Medulla oblongata (tissue), 1 donor: ENCODE data around the gene SOX14.

ENCODE experiments used
- DNase-seq: peaks from one replicate; pipeline ENCODE4 v3.0.0-alpha.2; 2015; ENCODE audit errors: extremely low spot score

Gene SOX14

DNA sequence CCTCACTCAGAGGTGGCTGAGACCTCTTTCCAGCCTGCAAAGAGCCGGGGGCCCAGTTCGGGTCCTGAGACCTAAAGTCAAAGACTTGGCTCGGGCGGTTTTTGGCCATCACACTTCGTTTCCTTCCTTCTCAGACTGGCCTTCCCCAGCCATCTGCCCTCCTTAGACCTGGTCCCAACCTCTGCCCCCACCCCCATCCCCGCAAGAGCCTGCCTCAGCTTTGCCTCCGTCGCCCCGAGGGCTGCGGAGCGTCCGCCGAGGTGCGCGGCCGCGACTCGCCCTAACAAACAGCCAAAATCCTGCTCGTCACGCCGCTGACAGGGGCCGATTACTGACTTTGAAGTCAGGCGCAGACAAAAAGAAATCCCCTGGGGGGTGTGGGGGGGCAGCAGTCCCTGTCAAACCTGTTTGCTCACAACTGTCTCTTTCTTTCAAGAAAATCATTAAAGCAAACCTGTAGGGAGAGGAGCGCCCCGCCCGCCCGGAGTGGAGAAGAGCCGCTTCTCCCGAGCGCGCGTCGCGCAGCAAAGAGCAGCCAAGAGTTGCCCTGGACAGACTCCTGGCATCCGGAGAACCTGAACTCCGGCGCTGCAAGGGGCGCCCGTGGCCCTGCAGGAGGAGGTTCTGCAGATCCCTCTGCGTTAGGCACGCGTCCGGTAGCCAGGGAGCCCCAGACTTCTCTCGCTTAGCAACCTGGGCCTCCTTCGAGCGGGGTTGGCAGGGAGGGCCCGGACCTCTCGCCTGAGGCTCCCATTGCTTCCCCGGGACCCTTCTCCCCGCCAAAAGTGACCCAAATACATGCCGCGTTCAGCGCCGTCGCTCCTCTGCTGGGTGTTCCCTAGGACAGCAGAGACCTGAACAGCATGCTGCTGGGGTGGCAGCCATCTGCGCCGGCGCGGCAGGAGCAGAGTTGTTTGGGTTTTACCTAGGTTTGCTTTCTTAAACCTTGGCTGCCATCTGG lies 4.5 kb downstream of the SOX14 start:
- DNase-seq = no peak

DNA sequence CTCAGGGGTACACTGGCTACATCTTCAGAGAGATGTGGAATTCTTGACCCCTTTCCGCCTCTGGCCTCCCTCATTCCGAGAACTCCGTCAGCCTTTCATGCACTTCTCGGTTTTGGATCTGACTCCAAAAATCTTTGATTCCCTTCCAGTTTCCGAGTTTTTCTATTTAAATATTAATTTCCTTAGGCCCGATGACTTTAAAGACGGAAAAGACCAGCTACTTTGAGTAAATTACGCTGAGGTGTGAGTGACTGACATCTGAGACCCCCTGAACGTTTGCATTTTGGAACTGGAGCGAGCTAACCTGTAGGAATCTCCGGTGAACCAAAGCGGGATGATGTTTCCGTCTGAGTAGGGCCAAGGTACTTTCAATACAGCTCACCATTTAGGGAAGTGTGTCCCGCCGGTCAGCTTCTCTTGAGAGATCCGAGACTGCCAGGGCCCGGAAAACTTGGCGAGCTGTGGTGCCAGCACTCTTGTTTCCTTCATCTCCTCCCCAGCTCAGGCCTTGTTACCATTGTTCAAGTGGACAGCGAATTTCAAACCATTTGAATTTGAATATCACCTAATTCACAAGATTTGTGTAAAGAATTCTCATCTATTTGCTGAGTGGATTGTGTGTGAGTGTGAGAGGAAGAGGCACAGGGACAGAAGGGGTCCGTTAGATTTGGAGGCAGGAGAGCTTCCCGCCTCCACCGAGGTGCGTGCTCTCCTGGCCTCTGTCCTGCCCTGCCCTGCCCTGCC lies 5.4 kb downstream of the SOX14 start:
- DNase-seq = no peak

DNA sequence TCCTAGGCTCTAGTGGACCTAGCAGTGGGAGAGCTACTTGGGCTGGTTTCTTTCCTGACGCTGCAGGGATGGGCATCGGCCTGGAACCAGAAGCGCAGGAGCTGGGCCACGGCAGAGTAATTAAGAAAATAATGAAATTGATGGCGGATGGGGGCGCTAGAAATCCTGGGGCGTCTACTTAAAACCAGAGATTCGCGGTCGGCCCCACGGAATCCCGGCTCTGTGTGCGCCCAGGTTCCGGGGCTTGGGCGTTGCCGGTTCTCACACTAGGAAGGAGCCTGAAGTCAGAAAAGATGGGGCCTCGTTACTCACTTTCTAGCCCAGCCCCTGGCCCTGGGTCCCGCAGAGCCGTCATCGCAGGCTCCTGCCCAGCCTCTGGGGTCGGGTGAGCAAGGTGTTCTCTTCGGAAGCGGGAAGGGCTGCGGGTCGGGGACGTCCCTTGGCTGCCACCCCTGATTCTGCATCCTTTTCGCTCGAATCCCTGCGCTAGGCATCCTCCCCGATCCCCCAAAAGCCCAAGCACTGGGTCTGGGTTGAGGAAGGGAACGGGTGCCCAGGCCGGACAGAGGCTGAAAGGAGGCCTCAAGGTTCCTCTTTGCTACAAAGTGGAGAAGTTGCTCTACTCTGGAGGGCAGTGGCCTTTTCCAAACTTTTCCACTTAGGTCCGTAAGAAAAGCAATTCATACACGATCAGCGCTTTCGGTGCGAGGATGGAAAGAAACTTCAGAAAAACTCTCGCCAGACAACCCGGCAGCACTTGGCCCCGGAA lies 6.1 kb downstream of the SOX14 start:
- no peak for DNase-seq

DNA sequence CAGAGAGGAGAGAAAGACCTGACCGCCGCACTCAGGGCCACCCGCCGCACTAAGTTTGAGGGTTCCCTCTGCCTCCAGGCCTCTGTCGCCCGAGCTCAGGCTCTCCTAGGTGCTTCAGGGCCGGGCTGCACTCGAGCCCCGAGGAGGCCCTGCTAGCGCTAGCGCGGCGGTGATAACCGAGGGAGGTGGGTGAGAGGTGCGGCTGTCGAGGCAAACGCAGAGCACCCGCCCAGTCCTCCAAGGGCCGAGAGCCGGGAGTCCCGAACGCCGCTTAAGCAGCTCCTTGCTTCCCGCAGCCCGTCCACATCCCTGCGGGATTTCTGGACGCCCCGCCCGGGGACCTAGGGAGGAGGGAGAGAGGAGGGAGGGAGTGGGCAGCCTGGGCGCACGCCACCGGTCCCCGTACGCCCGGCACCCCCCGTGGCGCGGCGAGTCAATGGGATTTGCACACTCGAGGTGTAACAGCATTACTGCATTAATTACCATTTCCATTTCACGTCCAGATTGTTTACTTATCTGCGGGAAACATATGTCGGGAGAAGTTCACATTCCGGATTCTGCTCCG lies 6.8 kb downstream of the SOX14 start:
- DNase-seq = no peak

DNA sequence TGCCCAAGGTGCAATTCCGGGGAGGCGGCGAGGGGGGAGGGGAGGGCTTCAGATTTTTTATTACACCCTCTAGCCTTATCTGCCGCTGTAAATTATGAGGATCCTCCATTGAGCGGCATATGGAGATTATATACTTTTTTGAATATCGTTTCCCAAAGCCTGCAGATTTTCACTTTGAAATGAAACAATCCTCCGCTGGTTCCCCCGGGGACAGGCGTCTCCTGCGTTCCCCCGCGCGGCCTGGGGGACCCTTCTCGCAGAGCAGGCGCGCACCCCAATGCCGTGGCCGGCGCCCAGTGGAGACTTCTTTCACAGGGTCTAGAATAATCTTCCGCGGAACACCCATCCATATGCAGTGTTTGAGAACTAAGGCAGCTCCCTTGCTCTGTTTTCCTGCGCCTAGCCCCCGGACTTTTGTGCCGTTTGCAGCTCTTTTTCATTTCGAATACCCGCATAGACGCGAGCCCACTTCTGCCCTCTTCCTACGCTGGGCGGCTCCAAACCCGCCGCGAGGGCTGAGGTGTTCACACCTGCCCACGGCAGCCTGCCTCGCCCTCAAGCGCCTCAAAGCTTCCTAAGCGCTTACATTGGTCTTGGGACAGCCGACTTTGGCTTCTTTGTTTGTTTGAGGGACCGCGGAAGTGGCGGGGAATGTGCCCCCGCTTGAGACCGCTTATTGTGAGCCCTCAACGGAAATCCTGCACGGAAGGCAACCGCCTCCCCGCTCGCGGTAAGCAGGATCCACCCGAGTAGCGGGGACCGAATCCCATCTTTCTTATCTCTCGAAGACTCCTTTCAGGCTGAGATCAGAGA lies 7.5 kb downstream of the SOX14 start:
- DNase-seq = no peak

DNA sequence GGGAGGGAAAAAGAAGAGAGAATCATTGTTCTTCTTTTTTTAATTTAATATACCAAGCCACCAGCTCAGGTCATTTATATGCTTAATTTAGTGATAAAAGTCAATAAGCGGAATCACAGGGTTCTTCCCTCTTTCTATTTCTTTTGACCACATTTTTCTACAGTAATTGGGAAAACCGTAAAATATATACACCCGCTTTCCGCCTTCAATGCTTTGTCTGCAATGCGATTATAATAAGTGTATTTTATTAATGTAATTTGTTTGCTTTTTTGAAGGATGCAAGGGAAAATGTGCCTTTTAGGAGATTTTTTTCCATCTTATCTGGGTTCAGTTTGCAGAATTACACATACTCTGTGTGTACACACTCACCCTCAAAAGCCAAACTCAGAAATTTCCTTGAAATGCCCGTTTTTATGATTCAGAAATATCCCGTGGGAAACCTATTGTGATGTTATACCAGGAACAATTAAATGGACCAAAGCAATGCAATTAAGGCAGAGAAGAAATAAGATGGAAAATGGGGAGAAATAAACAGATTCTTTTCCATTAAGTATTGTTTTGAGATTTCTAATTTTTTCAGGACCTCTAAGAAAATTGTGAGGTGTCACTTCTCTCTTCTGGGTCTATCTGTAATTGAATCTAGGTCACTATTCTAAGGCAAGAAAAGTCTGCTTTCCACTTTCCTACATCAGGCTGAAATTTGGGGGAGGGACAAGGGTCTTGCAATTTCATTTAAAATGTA lies 8.3 kb downstream of the SOX14 start:
- DNase-seq = no peak

DNA sequence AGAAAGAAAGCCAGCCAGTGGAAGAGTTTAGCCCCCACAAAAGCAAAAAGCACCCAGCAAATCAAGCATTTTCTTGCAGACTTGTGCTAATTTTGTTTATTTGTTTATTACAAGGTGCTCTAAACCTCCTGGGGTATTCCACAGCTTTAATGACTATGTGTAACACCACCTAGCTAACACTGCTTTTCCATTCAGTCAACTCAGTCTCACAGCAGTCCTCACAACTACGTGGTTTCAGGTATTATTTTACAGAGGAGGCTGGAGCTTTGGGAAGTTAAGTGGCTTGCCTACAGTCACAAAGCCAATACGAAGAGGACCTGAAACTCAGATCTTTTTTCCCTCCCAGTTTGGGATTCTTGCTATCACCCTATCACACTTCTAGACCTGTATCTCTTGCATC lies 14.8 kb downstream of the SOX14 start:
- no peak for DNase-seq

DNA sequence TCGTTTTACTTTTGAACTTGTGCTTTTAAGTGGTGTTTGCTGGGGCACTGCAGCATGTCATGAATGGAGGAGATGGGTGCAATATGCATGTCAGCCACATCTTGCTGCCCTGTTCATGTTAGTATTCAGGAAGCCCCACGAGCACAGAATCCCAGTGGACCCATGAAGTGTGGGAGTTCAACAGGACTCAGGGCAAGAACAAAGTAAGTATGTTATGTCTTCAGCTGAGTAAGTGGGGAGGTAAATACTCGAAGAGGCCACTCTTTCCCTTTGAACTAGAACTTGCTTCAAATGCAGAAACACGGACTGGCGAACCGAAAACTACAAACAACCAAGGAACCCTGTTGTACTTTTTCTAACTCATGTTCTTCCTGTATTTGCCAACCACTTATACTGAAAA lies 23.4 kb downstream of the SOX14 start:
- no peak for DNase-seq

DNA sequence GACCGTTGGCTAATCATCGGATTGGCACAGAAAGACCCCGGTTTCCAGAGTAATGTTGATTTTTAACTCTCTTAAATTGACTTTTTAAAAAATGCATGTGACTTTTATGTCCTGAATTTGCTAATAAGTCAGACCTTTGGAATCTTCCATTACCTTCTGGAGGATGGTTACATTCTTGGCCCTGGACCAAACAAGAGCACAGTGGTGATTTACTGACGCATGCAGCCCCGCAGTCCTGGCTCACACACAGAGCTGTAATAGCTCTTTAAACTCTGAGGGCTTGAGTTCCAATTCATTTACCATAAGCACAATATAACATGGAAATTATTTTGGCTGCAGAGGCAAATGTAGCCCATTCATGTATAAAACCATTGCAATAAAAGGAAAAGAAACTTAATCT lies 25.1 kb downstream of the SOX14 start:
- no peak for DNase-seq

DNA sequence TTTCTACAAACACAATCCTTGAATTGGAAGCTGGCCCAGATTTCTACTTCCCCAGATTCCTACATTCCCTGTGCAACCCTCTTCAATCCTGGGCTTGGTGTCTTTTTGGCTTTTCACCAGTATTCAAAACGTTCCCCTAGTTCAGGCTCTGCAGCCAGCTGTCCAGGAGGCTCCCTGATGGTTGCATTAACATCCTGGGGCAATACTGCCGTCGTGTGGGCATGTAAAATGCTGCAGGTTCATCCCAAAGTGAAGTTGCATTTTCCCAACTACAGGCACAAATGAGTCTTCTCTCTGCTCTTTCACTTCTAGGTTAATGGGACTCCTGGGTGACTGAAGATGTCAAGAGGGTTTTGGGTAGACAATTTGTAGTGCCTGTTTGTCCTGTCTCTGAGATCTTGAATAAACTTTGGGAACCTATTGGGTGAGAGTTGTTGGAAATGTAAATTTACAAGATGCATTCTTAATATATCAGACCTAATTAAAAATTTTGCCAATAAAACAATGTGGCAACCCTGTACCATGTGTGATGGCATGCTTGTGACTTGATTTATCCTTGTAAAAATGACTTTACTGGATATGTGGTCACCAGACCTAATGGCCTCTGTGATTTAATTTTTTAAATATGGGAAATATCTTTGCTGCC lies 28.6 kb downstream of the SOX14 start:
- DNase-seq = peak; percentile 50

DNA sequence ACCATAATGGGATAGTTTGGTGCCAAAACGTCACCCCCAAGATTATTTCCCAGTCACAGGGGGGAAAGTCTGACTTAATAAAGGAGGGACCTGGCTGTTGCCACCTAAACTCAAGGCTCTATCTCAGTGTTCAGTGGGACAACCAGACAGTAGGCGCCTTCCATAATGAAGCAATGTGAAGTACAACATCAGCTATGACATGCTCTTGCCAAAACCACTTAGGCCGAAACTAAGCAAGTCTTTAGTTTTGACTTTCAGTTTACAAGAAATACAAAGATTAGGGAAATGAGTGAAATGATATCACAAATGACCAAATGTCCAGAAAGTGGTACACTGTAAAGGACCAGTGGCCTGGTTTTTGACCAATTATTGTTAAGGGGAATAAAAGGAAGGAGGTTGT lies 32.9 kb downstream of the SOX14 start:
- DNase-seq = no peak

DNA sequence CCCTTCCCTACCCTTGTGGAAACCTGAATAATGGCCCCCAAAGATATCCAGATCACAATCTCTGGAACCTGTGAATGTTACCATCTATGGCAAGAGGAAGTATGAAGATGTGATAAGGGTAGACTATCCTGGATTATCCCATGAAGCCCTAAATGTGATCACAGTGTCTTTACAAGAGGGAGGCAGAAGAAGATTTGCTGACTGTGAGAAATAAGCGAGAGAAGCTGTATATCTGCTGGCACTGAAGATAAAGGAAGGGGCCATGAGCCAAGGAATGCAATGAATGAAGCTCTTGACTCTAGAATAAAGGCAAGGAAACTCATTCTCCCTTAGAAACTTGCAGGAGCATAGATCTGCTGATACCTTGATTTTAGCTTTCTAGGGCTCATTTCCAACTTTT lies 39.1 kb downstream of the SOX14 start:
- no peak for DNase-seq

DNA sequence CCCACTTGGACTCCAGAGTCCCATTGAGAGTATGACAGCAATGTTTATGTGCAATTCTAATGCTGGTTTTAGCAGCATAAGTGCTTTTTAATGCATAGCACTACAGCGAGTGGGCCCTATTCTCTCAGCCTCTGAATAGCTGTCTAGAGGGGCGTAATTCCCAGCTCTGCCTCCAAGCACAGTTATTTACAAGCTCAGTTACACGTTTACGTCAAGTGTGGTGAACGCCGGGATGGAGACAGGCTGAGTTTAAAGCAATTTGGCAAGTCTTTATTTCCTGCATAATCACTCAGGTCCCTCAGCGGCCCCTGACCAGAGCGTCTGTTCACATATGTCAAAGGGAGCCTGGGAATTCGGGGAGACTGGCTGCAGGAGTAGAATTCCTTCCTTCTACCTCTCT lies 43.9 kb downstream of the SOX14 start:
- DNase-seq = no peak

DNA sequence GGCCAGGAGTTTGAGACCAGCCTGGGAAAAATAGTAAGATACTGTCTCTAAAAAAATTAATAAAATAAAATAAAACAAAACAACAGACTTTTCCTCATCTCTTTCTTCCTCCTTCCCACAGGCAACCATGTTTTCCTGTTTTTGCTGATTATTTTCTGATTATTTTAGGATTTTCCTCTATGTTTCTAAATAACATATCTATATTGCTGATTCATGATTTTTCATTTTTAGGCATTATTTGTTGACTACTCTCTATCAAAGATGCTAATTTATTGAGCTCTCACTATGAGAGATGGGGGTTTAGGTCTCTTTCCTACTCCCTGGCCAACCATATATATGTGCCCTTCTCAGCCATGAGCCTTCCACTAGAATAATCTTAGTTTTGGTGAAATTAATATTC lies 45.4 kb downstream of the SOX14 start:
- no peak for DNase-seq

DNA sequence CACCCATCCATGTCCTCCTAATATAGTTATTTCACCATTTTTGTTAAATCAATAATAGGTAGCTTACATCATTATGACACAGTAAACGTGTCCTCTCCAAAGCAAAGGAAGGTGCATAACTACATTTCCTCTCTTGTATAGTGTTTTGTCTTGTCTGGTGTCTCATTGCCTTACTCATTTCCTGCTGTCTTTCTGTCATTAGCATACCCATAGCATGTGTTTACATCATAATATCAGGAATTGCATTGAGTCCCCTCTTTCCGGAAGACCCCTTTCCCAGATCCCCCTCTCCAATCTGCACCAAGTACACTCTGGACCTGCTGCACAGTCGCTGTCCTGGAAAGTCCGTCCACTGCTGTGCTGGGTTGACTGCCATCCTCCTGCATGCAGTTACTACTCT lies 47.9 kb downstream of the SOX14 start:
- no peak for DNase-seq

DNA sequence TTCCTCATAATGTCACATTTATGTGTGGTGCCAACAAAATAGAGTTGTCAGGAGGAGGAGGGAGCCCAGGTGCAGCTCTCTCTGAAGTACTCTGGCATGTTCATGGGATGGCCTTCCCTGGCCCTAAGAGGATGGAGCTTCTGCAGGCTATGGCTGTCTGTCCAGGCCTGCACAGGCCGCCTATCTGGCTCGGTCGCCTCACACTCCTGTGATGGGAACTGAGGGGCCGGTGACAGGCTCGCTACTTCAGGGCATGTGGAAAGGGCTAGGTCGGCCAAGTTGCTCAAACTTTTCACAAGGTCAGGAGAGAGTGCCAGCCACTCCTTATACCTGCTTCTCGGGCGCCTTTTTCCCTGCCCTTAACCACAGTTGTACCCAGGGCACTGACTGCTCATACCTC lies 51.1 kb downstream of the SOX14 start:
- DNase-seq = no peak
